Smooth muscle cell (in vitro differentiated cells): ENCODE measurements around the gene JAML. TPM values are rescaled to one million over a fixed set of nuclear protein-coding genes. Genes with fewer than 3 reads are reported as not detected.

Experiments
- DNase-seq: peaks from one replicate; lab custom pipeline; 2025; ENCODE audit not compliant: unreplicated experiment; lab: John Stamatoyannopoulos, UW
- H2AFZ ChIP-seq: fragments of 200-600 bp; sonication (generic); 2 replicates; pipeline ENCODE4 v1.6.0; 2016; ENCODE audit warnings: antibody characterized with exemption, low read depth, mild to moderate bottlenecking
- H3F3A ChIP-seq: fragments of 200-600 bp; sonication (generic); 2 replicates; pipeline ENCODE4 v1.6.0; 2017; ENCODE audit warnings: antibody characterized with exemption, low read depth
- H3K27ac ChIP-seq: fragments of 200-600 bp; sonication (generic); 2 replicates; pipeline ENCODE4 v1.5.1; 2016; ENCODE audit warnings: low read depth, mild to moderate bottlenecking
- H3K27me3 ChIP-seq: fragments of 200-600 bp; sonication (generic); 2 replicates; pipeline ENCODE4 v1.6.1; 2016; ENCODE audit warnings: low read depth, mild to moderate bottlenecking
- H3K36me3 ChIP-seq: fragments of 200-600 bp; sonication (generic); 2 replicates; pipeline ENCODE4 v1.5.1; 2016; ENCODE audit warnings: low read depth
- H3K4me1 ChIP-seq: fragments of 200-600 bp; sonication (generic); 2 replicates; pipeline ENCODE4 v1.5.1; 2016; ENCODE audit warnings: low read depth
- H3K4me2 ChIP-seq: fragments of 200-600 bp; sonication (generic); 2 replicates; pipeline ENCODE4 v1.6.0; 2016; ENCODE audit warnings: mild to moderate bottlenecking
- H3K4me3 ChIP-seq: fragments of 200-600 bp; sonication (generic); 2 replicates; pipeline ENCODE4 v1.5.1; 2016; ENCODE audit warnings: mild to moderate bottlenecking
- H3K79me2 ChIP-seq: fragments of 200-600 bp; sonication (generic); 2 replicates; pipeline ENCODE4 v1.6.0; 2016; ENCODE audit warnings: low read depth, mild to moderate bottlenecking
- H3K9ac ChIP-seq: fragments of 200-600 bp; sonication (generic); 2 replicates; pipeline ENCODE4 v1.6.0; 2016; ENCODE audit warnings: low read depth
- H3K9me3 ChIP-seq: fragments of 200-600 bp; sonication (generic); replicated peaks from 2 replicates; pipeline ENCODE4 v1.5.1; 2016; ENCODE audit warnings: low read depth
- H4K20me1 ChIP-seq: fragments of 200-600 bp; sonication (generic); 2 replicates; pipeline ENCODE4 v1.6.0; 2016; ENCODE audit warnings: low read depth
- CTCF ChIP-seq: fragments of 200-600 bp; sonication (generic); IDR thresholded peaks from 2 replicates; pipeline ENCODE4 v1.5.1; 2017; ENCODE audit warnings: borderline replicate concordance, mild to moderate bottlenecking, antibody characterized with exemption; ENCODE audit not compliant: insufficient read depth, poor library complexity, severe bottlenecking
- WGBS: methylation state at CpG from one replicate; pipeline ENCODE4 v1.1.7; 2016; ENCODE audit warnings: low lambda C conversion rate; 5-methylcytosine and 5-hydroxymethylcytosine counted together
- polyA plus RNA-seq: library from polyadenylated mRNA; unstranded; fragments of >200 nt; fragmentation: Nextera tagmentation; extraction: Ambion mirVana; gene quantifications from 2 replicates; pipeline ENCODE4 v1.2.1, GENCODE V29; 2016
- total RNA-seq: library from RNA; depleted of rRNA; stranded (reverse); fragments of >200 nt; gene quantifications from 2 replicates; pipeline ENCODE4 v1.2.3, GENCODE V29; 2014

JAML gene
- total and polyA plus RNA-seq, 2 experiments from 2014 or later, result not detected

- no peaks in the 10 kb centered on the region for H3K36me3 ChIP-seq
- H3K79me2 ChIP-seq, result no peaks in the 10 kb centered on the region
- no peak for TF ChIP-seq CTCF
- H2AFZ ChIP-seq, result no peak overlapping the region
- H3F3A ChIP-seq, result no peaks in the 10 kb centered on the region
- H3K27me3 ChIP-seq, result peaks cover 99% of the 10 kb centered on the region
- no peak overlapping the region for H3K9ac ChIP-seq
- H3K4me2 ChIP-seq, result no peak overlapping the region
- peaks cover 26% of the 10 kb centered on the region for H3K4me1 ChIP-seq
- no peak overlapping the region for H3K27ac ChIP-seq
- H3K9me3 ChIP-seq, result no peaks in the 10 kb centered on the region
- no peaks in the 10 kb centered on the region for H4K20me1 ChIP-seq
- DNase-seq, result no peak
- H3K4me3 ChIP-seq, result no peak overlapping the region
- WGBS, result 53% methylated on average over 1 of the region's 1 CpG
Observed at GRCh38 chr11:118154641-118155040, 70.2 kb downstream of the JAML start.

GRCh38 chr11:118153976-118154375, 70.8 kb downstream of the JAML start:
- no peak for TF ChIP-seq CTCF
- 51% methylated on average over 11 of the region's 11 CpGs for WGBS

GRCh38 chr11:118153516-118153915, 71.3 kb downstream of the JAML start:
- no peak for TF ChIP-seq CTCF
- H3K4me3 ChIP-seq, result peak overlapping the region; percentile 66
- no peaks in the 10 kb centered on the region for H4K20me1 ChIP-seq
- H2AFZ ChIP-seq, result no peak overlapping the region
- peaks cover 99% of the 10 kb centered on the region for H3K27me3 ChIP-seq
- no peaks in the 10 kb centered on the region for H3K79me2 ChIP-seq
- no peak for DNase-seq
- no peaks in the 10 kb centered on the region for H3K9me3 ChIP-seq
- H3F3A ChIP-seq, result no peaks in the 10 kb centered on the region
- H3K36me3 ChIP-seq, result no peaks in the 10 kb centered on the region
- peak overlapping the region; percentile 96 for H3K4me2 ChIP-seq
- WGBS, result 15% methylated on average over 11 of the region's 16 CpGs
- H3K27ac ChIP-seq, result no peak overlapping the region
- peaks cover 26% of the 10 kb centered on the region for H3K4me1 ChIP-seq
- H3K9ac ChIP-seq, result no peak overlapping the region

More at GRCh38 chr11:118153976-118154375, 70.8 kb downstream of the JAML start:
- H3K79me2 ChIP-seq, result no peaks in the 10 kb centered on the region
- no peak overlapping the region for H3K4me2 ChIP-seq
- H3K9ac ChIP-seq, result no peak overlapping the region
- H3K9me3 ChIP-seq, result no peaks in the 10 kb centered on the region
- H3K36me3 ChIP-seq, result no peaks in the 10 kb centered on the region
- no peak for DNase-seq
- no peaks in the 10 kb centered on the region for H3F3A ChIP-seq
- no peak overlapping the region for H2AFZ ChIP-seq
- peaks cover 26% of the 10 kb centered on the region for H3K4me1 ChIP-seq
- no peak overlapping the region for H3K27ac ChIP-seq
- H3K27me3 ChIP-seq, result peaks cover 99% of the 10 kb centered on the region
- no peaks in the 10 kb centered on the region for H4K20me1 ChIP-seq
- no peak overlapping the region for H3K4me3 ChIP-seq
